GM23248 (cell line): Measurements from ENCODE around the gene JMJD4. TPM values are rescaled to one million over a fixed set of nuclear protein-coding genes. Genes with fewer than 3 reads are reported as not detected.

Source experiments
- DNase-seq: peaks from one replicate; pipeline ENCODE4 v3.0.0-alpha.2; 2015
- H2AFZ ChIP-seq: fragments of 200-600 bp; sonication (generic); 2 replicates; pipeline ENCODE4 v1.6.1; 2016; ENCODE audit warnings: antibody characterized with exemption
- H3F3A ChIP-seq: fragments of 200-600 bp; sonication (generic); 2 replicates; pipeline ENCODE4 v1.6.1; 2016; ENCODE audit warnings: mild to moderate bottlenecking, antibody characterized with exemption, mixed run types; ENCODE audit not compliant: insufficient read depth
- H3K27ac ChIP-seq: fragments of 200-600 bp; sonication (generic); 2 replicates; pipeline ENCODE4 v1.5.1; 2016; ENCODE audit warnings: mild to moderate bottlenecking
- H3K27me3 ChIP-seq: fragments of 200-600 bp; sonication (generic); replicated peaks from 2 replicates; pipeline ENCODE4 v1.6.1; 2016; ENCODE audit warnings: mild to moderate bottlenecking; ENCODE audit not compliant: insufficient read depth
- H3K36me3 ChIP-seq: fragments of 200-600 bp; sonication (generic); 2 replicates; pipeline ENCODE4 v1.6.1; 2016; ENCODE audit warnings: low read depth, mild to moderate bottlenecking
- H3K4me1 ChIP-seq: fragments of 200-600 bp; sonication (generic); 2 replicates; pipeline ENCODE4 v1.6.1; 2016; ENCODE audit warnings: mild to moderate bottlenecking; ENCODE audit not compliant: insufficient read depth
- H3K4me2 ChIP-seq: fragments of 200-600 bp; sonication (generic); one replicate; pipeline ENCODE4 v1.6.1; 2016; ENCODE audit warnings: mild to moderate bottlenecking; ENCODE audit not compliant: unreplicated experiment
- H3K4me3 ChIP-seq: fragments of 200-600 bp; sonication (generic); 2 replicates; pipeline ENCODE4 v1.5.1; 2016; ENCODE audit warnings: mild to moderate bottlenecking
- H3K79me2 ChIP-seq: fragments of 200-600 bp; sonication (generic); 2 replicates; pipeline ENCODE4 v1.6.1; 2016; ENCODE audit warnings: mild to moderate bottlenecking; ENCODE audit not compliant: insufficient read depth
- H3K9ac ChIP-seq: fragments of 200-600 bp; sonication (generic); 2 replicates; pipeline ENCODE4 v1.6.1; 2016; ENCODE audit warnings: mild to moderate bottlenecking
- H3K9me2 ChIP-seq: fragments of 200-600 bp; sonication (generic); 2 replicates; pipeline ENCODE4 v1.6.1; 2016; ENCODE audit warnings: mixed run types, mild to moderate bottlenecking, moderate library complexity; ENCODE audit not compliant: insufficient read depth
- H3K9me3 ChIP-seq: fragments of 200-600 bp; sonication (generic); one replicate; pipeline ENCODE4 v1.6.1; 2017; ENCODE audit warnings: low read depth
- H4K20me1 ChIP-seq: fragments of 200-600 bp; sonication (generic); 2 replicates; pipeline ENCODE4 v1.6.0; 2016; ENCODE audit not compliant: insufficient read depth
- EZH2 ChIP-seq: fragments of 200-600 bp; sonication (generic); IDR thresholded peaks from 2 replicates; pipeline ENCODE4 v1.6.1; 2018; ENCODE audit warnings: antibody characterized with exemption, mild to moderate bottlenecking; ENCODE audit not compliant: insufficient read depth, poor library complexity, severe bottlenecking
- EZH2phosphoT487 ChIP-seq: fragments of 200-600 bp; sonication (generic); IDR thresholded peaks from 2 replicates; pipeline ENCODE4 v1.6.1; 2018; ENCODE audit warnings: antibody characterized with exemption, moderate library complexity, mild to moderate bottlenecking, low read depth; ENCODE audit not compliant: insufficient read depth
- WGBS, 2 experiments: methylation state at CpG; one replicate each; pipeline ENCODE4 v1.1.6; 2015 to 2017; ENCODE audit warnings: low lambda C conversion rate in 2 of 2, low coverage in 1 of 2; ENCODE audit errors: missing lambda C conversion rate in 2 of 2; 5-methylcytosine and 5-hydroxymethylcytosine counted together
- in situ Hi-C: fragments of 300-500 bp; cut with MboI; formaldehyde crosslinking; loops from 2 replicates; pipeline ENCODE4 v1.15.0; 2020
- polyA plus RNA-seq: library from polyadenylated mRNA; unstranded; fragments of >200 nt; fragmentation: Nextera tagmentation; extraction: Ambion mirVana; gene quantifications from 2 replicates; pipeline ENCODE4 v1.2.1, GENCODE V29; 2016
- total RNA-seq: library from RNA; depleted of rRNA; stranded (reverse); fragments of >200 nt; shearing (Covaris generic); gene quantifications from 2 replicates; pipeline ENCODE4 v1.2.3, GENCODE V29; 2014

The JMJD4 gene
- total and polyA plus RNA-seq, 2 experiments from 2014 or later: 16.1 to 26.9 TPM

- H3F3A ChIP-seq: peaks cover 38% of the 10 kb centered on the region
- no peaks in the 10 kb centered on the region for H3K9me2 ChIP-seq
- H3K27ac ChIP-seq: peak overlapping the region; percentile 72
- H3K27me3 ChIP-seq: no peaks in the 10 kb centered on the region
- H3K9me3 ChIP-seq: no peaks in the 10 kb centered on the region
- peaks cover 39% of the 10 kb centered on the region for H3K4me1 ChIP-seq
- no peaks in the 10 kb centered on the region for H3K79me2 ChIP-seq
- H2AFZ ChIP-seq: no peak overlapping the region
- DNase-seq: peak; percentile 82
- H4K20me1 ChIP-seq: no peaks in the 10 kb centered on the region
- H3K36me3 ChIP-seq: no peaks in the 10 kb centered on the region
- TF ChIP-seq EZH2: no peak
- no peak for TF ChIP-seq EZH2phosphoT487
- no peak overlapping the region for H3K9ac ChIP-seq
- H3K4me3 ChIP-seq: no peak overlapping the region
- in situ Hi-C loops: no loop called here
- 56 to 60% methylated on average over 41 to 42 of the region's 42 CpGs for WGBS, 2 experiments
- H3K4me2 ChIP-seq: peak overlapping the region; percentile 33
Measured at GRCh38 chr1:227774821-227775661, 39.9 kb upstream of the JMJD4 start.

GRCh38 chr1:227774051-227774731 lies 39.1 kb upstream of the JMJD4 start:
- Histone ChIP-seq H2AFZ (no peak overlapping the region), H3K4me3 (no peak overlapping the region), H3K27ac (no peak overlapping the region), H3K9me2 (no peaks in the 10 kb centered on the region), H4K20me1 (no peaks in the 10 kb centered on the region), H3K79me2 (no peaks in the 10 kb centered on the region), H3K9me3 (no peaks in the 10 kb centered on the region), H3F3A (peaks cover 38% of the 10 kb centered on the region), H3K9ac (no peak overlapping the region), H3K27me3 (no peaks in the 10 kb centered on the region), H3K4me1 (peaks cover 36% of the 10 kb centered on the region), H3K4me2 (no peak overlapping the region), H3K36me3 (no peaks in the 10 kb centered on the region)
- no peak for DNase-seq
- TF ChIP-seq EZH2phosphoT487 (no peak), EZH2 (no peak)
- in situ Hi-C loops: no loop called here
- WGBS, 2 experiments: 94 to 96% methylated on average over 13 of the region's 13 CpGs

GRCh38 chr1:227773558-227773957 lies 38.5 kb upstream of the JMJD4 start:
- Histone ChIP-seq H3F3A (peaks cover 38% of the 10 kb centered on the region), H3K27ac (no peak overlapping the region), H3K9ac (no peak overlapping the region), H4K20me1 (no peaks in the 10 kb centered on the region), H2AFZ (no peak overlapping the region), H3K79me2 (no peaks in the 10 kb centered on the region), H3K36me3 (no peaks in the 10 kb centered on the region), H3K9me2 (no peaks in the 10 kb centered on the region), H3K27me3 (no peaks in the 10 kb centered on the region), H3K4me3 (no peak overlapping the region), H3K4me1 (peaks cover 30% of the 10 kb centered on the region), H3K9me3 (no peaks in the 10 kb centered on the region), H3K4me2 (no peak overlapping the region)
- DNase-seq: no peak
- WGBS, 2 experiments: 95% methylated on average over 15 of the region's 15 CpGs
- TF ChIP-seq EZH2 (no peak), EZH2phosphoT487 (no peak)
- in situ Hi-C loops: no loop called here

GRCh38 chr1:227771771-227772170 lies 36.7 kb upstream of the JMJD4 start:
- Histone ChIP-seq H3K36me3 (no peaks in the 10 kb centered on the region), H3K4me2 (no peak overlapping the region), H3K9me2 (no peaks in the 10 kb centered on the region), H4K20me1 (no peaks in the 10 kb centered on the region), H3K9me3 (no peaks in the 10 kb centered on the region), H3K4me1 (peaks cover 22% of the 10 kb centered on the region), H3K27ac (no peak overlapping the region), H3K27me3 (no peaks in the 10 kb centered on the region), H3F3A (peaks cover 23% of the 10 kb centered on the region), H2AFZ (no peak overlapping the region), H3K79me2 (no peaks in the 10 kb centered on the region), H3K4me3 (no peak overlapping the region), H3K9ac (no peak overlapping the region)
- in situ Hi-C loops: no loop called here
- 98% methylated on average over 7 of the region's 7 CpGs for WGBS, 2 experiments
- TF ChIP-seq EZH2 (no peak), EZH2phosphoT487 (no peak)
- DNase-seq: no peak
